GM18517 (cell line): Measurements from ENCODE around the gene MINDY1.

Experiments used
- ATAC-seq: cut with Tn5 transposase; IDR thresholded peaks from one replicate; pipeline ENCODE4 v1.9.1; 2021; ENCODE audit warnings: mild to moderate bottlenecking, moderate library complexity; ENCODE audit not compliant: unreplicated experiment

Gene MINDY1

DNA sequence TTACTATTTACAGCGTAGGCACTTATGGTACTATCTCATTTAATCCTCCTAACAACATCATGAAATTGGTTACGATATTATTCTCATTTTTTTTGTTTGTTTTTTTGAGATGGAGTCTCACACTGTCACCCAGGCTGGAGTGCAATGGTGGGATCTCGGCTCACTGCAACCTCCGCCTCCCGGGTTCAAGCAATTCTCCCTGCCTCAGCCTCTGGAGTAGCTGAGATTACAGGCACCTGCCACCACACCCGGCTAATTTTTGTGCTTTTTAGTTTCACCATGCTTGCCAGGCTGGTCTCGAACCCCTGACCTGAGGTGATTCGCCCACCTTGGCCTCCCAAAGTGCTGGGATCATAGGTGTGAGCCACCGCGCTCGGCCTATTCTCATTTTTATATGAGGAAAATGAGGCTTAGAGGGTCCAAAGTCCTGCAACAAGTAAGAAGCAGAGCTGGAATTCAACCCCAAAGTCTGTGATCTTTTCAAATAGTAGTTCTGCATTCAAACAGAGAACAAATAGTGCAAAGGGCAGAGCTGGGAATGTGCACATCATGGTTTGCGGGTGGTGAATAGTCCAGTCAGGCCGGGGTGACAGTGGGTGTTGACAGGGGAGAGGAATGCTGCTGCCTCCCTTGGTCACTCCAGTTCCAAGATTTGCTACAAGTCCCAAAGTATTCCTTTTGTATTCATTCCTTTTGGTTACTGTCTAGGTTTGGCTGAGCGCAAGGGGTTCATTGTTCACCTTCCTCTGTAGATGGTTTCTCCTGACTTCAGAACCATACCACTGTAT lies 6.2 kb upstream of the MINDY1 start:
- no peak for ATAC-seq

DNA sequence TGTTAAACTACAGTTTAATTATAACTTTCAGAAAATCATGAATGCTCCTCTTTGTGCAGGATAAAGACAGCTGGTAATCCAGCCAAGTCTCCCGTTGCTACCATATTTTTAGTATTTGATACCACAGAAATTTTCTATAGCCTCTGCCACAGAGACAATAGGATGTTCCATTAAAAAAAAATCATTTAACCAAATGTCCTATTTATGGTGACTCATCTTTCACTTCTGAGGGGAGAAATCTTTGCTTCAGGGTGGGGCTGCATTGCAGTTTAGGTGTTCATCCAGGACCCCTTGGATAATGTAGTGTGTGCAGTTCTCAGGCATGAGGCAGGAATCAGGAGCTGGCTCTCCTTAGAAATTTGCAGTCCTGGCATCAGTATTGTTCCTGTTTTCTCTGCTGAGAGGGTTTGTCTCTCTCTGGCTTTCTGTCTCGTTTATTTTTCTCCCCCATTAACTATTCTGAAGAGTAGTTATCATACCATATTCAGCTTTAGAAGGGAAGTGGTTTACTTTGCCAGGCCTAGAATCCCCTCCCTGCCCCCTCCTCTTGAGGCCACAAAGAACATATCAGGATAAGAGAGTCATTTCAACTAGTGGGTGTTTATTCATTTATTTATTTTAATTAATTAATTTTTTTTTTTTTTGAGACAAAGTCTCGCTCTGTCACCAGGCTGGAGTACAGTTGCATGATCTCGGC lies 4.6 kb upstream of the MINDY1 start:
- no peak for ATAC-seq

DNA sequence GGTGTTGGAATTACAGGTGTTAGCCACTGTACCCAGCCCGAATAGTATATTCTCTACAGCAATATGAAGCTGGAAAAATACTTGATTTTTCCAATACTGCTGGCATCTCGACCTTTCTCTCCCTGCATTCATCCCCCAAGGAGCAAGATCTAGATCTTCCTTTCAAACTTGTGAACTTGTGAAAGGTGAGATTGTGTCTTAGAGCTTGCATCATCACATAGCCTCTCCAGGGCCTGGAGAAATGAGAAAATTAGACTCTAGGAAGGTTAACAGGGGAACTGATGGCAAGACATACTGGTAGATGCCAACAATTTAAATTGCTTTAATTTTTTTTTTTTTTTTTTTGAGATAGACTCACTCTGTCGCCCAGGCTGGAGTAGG lies 3.6 kb upstream of the MINDY1 start:
- no peak for ATAC-seq

DNA sequence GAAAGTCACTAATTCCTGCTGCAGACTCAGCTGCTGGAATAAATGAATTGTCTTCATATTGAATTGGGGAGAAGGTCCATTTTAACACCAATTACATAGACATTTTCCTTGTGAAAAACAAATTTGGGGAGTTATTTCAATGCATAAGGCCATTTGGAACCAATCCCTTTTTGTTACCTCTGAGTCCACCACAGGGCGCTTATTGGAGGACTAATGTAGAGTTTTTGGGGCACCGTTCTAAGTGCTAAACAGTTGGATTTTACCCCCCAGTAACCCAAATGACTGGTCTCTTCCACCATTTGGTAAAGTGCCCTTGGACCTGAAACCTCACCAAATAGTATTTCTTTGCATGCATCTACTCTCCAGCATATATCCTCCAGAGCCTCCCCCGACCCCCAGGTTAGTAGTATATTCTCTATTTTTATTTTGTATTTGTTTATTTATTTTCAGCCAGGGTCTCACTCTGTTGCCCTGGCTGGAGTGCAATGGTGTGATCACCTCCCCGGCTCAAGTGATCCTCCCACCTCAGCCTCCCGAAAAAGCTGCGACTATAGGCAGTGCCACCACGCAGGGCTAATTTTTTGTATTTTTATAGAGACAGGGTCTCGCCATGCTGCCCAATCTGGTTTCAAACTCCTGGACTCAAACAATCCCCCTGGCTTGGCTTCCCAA lies 3.1 kb upstream of the MINDY1 start:
- ATAC-seq, result no peak

DNA sequence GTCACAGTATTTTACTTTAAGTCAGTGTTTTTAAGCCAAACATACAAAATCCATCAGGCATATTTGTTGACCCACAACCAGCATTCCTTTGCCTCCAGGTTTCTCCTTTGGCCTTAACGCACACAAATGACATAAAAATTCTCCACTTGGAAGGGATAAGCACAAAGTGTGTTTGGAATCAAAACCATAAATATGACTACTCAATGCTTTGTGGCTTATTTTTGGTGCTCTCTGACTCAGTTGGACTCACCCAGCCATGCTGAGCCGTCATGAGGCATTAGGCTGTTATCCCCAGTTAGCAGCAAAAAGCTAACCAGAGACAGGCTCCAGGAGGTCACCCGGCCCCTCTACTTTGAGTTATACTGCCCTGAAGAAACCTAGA lies 2.5 kb upstream of the MINDY1 start:
- no peak for ATAC-seq

DNA sequence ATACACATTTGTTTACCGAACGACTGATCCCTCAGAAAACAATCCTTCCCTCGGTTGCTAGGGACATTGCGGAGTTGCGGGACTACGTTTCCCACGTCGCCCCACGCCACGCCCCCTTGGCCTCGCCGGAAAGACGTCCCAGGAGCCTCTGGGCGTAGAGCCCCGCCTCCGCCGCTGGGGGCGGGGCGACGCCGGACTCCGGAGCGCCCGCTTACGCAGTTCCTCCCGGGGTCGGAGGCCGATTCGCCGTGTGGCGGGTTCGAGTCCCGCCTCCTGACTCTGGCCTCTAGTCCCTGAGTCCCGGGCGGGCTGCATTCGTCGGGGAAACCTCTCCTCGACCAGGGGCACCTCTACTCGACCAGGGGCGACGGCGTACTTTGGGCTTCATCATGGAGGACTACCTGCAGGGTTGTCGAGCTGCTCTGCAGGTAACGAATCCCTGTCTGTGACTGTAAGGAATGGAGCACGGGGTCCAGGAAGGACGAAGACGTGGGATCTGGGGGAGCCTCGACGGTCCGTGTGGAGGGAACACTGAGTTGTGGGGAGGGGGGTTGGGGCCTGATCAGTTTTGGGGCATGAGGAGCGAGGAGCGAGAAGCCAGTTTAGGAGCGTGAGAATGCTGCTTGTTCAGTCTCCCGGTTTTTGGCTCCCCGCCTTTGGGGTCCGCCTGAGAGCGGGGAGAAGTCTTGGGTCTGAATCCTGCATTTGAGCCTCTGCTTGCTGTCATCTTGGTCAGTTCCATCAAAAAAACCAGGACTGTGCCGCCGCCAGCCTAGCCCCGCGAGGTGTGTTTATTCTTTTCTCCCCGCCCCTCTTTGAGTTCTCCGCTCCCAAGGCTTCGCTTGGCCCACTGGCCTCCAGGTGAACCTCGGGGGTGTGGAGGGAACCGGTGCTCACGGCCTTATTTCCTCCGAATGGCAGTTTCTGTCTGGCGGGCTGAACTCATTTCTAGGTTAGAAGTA lies 1.8 kb upstream of the MINDY1 start, which contains the start of gene PRUNE1:
PRUNE1 (plus strand) TSS at position 206 of the 962 bp plus-strand sequence; CDS start at position 390, 184 bp downstream.
- no peak for ATAC-seq

DNA sequence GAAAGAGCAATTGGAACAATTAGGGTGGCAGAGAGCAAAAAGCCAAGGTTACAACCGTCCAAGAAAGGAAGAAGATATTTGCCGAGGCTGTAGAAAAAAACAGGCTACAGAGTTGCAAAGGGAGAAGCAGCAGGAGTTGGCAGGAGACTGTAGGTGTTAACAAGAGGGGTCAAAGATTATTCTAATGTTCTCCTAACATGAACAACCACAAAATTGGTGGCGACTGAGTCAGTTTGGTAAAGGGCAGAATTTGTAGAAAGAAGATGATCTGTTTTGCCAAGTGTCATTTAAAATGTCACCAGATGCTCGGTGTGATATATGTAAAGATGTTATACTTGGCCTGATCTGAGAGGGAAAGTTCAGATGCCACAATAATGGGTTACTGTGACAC lies 1.1 kb upstream of the MINDY1 start:
- no peak for ATAC-seq

DNA sequence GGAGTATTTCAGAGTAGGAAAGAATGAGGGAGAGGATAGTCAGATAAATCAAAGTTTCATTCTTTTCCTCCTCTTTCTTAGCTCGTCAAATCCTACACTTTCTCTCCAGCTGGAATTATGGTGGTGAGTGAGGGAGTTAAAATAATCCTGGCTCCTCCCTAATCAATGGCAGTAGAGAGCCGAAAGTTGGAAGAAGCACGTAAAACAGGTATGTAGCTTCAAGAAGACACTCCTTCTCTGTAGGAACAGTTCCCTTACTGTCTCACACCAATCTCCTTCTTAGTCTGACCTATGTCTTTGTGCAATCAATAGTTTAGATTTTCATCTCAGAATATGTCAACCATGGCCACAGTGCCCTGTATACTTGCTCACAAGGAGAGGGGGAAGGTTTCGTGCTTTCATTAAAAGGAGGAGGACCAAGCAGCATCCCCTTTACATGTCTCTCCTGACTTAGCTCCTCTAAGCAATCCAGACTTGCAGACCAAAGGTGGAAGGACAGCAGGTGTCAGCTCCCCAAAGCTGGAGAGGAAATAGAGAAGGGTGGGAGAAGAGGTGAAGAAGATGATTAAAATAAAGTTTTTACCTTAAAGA lies 878 bp downstream of the MINDY1 start:
- ATAC-seq, result no peak

DNA sequence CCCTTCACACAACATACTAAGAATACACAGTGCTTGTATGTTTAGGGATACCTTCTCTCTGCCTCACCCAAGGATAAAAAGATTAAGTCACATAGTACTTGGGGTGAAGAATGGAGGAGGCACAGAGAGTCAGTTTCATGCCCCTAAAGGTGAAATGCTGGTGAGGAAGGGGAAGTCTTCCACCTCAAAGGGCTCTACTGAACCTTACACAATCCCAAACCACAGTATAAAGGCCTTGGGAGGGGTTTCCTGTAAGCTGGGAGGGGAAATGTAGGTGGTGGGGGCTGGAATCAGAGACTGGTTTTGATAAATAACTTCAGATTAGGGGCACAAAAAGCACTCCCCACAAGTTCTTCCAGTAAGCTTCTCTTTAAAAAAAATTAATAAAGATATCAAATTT lies 3.5 kb downstream of the MINDY1 start:
- ATAC-seq, result no peak

DNA sequence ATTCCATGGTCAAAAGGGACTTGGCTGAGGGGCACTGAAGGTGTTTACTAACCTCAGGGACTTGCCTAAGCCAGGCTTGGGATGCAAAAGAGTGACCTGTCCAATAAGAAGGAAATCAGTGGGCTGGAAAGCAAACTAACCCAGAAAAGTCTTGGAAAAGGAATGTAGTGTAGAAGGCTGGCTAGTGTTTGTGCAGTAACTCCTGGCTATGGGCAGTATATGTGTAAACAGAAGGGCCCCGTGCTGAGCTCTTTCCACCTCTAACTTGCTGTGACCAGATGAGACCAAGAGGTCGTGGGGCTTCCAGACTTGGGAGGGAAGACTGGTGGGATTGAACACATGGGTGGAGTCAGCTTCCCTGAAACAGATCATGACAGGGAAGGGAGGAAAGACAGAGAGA lies 4.1 kb downstream of the MINDY1 start:
- ATAC-seq, result no peak

DNA sequence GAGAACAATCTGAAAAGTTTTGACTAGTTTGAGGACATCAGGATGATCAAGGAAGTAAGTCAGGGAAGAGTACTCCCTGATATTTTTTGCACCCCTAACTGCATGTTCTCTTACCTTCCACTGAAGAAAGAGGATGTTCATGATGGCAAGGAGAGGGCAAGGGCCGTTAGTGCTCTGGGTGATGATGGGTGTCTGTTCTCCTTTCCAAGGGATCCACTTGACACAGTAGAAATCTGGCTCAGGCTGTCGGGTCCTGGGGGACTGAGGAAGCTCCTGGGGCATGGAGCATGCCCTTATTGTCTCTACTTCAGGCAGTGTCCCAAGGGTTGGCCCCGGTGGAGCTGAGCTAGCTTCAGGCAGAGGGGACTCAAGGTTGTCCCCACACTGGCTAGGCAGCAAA lies 4.7 kb downstream of the MINDY1 start:
- no peak for ATAC-seq

DNA sequence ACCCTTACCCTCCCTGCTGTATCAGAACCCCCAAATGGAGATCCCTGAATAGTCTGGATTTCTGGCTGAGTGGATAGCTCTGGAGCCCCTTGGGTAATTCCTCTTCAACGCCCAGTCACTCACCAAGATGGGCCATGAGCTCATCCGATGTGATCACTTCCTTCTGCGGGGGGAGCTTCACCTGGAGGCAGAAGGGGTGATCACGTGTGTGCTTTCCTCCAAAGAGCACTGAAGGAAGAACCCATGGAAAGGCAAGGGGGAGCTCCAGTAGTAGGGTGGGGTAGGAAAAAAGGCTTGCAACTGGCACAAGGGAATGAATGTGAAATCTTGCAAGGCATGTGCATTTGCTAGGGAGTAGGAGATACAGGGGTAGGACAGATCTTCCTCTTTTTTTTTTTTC lies 5.1 kb downstream of the MINDY1 start:
- ATAC-seq, result no peak

DNA sequence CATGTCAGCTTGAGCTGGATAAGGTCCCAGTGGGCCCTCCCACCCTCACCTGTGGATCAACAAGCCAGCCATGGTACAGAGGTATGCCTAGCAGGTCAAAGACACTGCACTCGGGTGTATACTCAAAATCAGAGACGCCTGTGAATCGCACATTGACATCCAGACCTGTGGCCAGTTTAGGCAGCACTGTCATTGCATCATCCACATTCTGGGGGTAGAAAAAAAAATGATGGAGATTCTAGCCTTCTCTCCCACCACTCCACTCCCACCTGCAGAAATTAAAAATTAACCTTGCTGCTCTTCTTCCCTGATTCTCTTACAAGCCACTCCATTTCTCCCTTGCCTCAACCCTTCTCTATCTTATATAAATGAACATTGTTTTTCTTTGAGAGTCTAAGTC lies 6.3 kb downstream of the MINDY1 start:
- ATAC-seq, result no peak

DNA sequence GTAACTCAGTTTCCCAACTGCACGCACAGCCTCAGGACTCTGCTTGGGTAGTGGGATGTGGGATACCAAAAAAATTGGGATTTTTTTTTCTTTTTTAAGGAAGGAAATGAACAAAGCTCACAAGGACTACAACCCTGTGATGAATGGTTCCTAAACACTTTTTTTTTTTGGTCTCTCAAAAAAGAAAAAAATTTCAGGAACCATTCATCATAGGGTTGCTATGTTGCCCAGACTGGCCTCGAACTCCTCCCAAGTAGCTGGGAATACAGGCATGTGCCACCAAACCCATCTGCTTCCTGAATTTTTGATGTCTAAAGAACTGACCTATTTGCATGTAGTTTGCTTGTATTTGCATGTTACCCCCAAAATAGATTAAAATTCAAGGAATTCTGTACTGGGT lies 6.8 kb downstream of the MINDY1 start:
- ATAC-seq, result no peak

DNA sequence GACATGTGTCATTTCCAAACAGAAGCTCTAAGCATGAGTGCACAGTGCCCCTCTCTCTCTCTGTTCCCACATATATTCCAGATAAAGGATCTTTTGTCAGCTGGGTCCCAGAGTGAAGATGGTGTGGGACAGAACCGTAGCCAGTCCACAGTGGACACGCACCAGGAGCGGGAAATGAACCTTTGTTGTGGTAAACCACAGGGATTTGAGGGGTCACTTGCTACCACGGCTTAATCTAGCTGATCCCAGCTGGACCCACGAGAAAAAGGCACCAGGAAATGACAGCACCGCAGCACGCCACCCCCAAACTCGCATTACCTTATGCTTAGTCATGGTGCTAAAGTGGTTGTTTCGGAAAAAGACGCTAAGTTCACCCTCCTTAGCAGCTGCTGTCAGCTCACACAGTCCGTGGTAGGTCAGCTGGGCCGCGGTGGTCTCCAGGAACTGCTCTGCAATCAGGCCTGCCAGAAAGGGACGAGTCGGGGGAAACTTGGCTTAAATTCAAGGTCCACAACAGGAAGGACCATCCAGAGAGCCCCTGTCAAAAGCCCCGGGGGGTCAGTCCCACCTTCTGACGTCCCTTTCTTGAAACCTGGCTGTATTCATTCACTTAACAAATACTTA lies 7.5 kb downstream of the MINDY1 start:
- ATAC-seq, result no peak

DNA sequence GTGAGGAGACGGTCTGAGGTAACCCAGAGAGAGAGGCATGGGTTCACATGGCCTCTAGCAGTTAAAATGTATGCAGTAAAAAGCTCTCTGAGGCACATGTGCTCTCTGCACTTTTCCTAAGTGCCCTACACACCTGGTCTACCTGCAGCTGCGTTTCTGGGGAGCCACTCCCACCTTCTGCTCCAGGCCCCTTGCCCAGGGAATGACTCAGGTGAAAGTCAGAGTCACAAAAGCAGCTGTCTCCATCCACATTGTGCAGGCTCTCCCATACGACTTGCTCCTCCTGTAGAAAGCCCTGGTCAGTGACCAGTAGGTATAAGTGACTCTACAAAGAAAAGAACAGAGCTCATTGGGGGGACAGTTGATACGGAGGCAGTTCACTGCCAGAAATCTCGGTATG lies 8.8 kb downstream of the MINDY1 start:
- no peak for ATAC-seq

DNA sequence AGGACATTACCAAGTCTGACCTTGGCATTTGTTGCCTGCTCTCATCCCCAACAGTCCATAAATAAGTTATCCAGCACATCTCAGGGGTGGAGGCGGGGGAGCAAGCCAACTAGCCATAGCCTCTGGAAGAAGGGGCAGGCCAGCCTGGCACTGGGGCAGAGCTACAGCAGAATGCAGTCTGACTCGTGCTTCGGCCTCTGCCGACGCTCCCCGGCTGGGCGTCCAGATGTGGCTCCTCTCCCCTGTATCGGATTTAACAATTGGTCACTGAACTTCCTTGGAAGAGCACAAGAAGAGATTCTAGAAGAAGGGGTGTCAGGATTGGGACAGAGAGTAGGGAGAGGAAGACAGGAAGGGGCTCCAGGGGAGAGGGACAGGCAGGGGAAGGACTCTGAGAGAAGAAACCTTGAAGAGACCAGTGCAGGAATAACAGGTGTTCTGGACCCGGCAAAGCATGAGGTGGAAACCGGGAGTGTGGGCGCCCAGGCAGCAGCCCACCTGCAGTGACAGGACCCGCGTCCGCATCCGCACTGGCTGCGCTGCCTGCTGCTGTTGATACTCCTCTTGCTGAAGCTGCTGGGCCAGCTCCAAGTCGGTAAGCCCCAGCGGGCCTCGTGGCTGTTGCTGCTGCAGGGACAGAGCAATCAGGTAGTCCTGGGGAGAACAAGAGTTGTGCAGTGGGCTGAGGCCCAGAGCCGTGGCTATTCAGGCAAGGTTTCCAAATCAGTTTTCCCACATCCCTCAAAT lies 9.4 kb downstream of the MINDY1 start:
- no peak for ATAC-seq

DNA sequence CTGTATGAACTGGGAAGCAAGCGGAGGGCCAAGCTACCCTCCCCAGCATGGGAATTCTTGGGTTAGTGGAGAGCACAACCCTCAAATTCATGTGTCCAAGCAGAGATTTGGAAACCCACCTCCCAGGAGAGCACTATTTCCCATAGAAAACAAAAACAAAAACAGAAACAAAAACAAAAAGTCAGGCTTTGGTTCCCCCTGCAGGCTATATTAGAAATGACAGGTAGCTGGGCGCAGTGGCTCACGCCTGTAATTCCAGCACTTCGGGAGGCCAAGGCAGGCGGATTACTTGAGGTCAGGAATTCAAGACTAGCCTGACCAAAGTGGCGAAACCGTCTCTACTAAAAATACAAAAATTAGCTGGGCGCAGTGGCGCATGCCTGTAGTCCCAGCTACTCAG lies 10.8 kb downstream of the MINDY1 start:
- ATAC-seq, result no peak

DNA sequence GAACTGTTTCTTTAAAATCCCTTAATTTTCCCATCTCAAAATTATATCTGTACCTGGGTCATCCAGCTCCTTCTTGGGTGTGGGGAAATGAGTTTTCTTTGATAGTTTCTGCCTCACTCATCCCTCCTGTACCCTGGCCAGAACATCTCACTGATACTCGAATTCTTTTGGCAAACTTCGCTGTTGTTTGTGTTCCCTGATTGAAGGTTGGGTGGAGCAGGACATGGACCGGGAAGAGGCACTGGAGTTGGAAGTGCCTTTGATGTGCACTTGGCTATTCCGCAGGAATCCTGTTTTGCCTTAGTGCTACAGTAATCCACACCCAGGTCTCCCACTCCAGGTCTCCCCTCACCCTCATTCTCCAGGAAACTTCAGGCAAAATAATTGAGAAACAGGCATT lies 11.2 kb downstream of the MINDY1 start:
- no peak for ATAC-seq
